Ishikawa (cell line): ENCODE data around the gene CCDC92B.

Experiments
- CEBPB ChIP-seq: IDR thresholded peaks from 2 replicates; pipeline ENCODE4 v1.6.1; 2012
- RAD21 ChIP-seq: IDR thresholded peaks from 2 replicates; pipeline ENCODE4 v1.6.1; 2012; ENCODE audit warnings: low read depth
- TAF1 ChIP-seq: IDR thresholded peaks from 2 replicates; pipeline ENCODE4 v1.6.1; 2012; ENCODE audit warnings: low read depth, mild to moderate bottlenecking

GRCh38 chr17:2730764-2731353 lies 18.6 kb downstream of the CCDC92B start:
- TF ChIP-seq TAF1 (no peak), CEBPB (no peak), RAD21 (no peak)
